Ishikawa (cell line): ENCODE results near the gene ARHGAP12.

Source experiments
- CEBPB ChIP-seq: IDR thresholded peaks from 2 replicates; pipeline ENCODE4 v1.6.1; 2012
- CREB1 ChIP-seq: IDR thresholded peaks from 2 replicates; pipeline ENCODE4 v1.6.1; 2012; ENCODE audit warnings: low read depth
- EGR1 ChIP-seq: IDR thresholded peaks from 2 replicates; pipeline ENCODE4 v1.6.1; 2012
- EP300 ChIP-seq: IDR thresholded peaks from 2 replicates; pipeline ENCODE4 v1.6.1; 2012; ENCODE audit warnings: borderline replicate concordance
- FOXM1 ChIP-seq: IDR thresholded peaks from 2 replicates; pipeline ENCODE4 v1.6.1; 2012; ENCODE audit warnings: low read depth, borderline replicate concordance
- MAX ChIP-seq: IDR thresholded peaks from 2 replicates; pipeline ENCODE4 v1.6.1; 2012
- NFIC ChIP-seq: IDR thresholded peaks from 2 replicates; pipeline ENCODE4 v1.6.1; 2012
- RAD21 ChIP-seq: IDR thresholded peaks from 2 replicates; pipeline ENCODE4 v1.6.1; 2012; ENCODE audit warnings: low read depth
- REST ChIP-seq: IDR thresholded peaks from 2 replicates; pipeline ENCODE4 v1.6.1; 2012; ENCODE audit warnings: low read depth, mild to moderate bottlenecking
- TAF1 ChIP-seq: IDR thresholded peaks from 2 replicates; pipeline ENCODE4 v1.6.1; 2012; ENCODE audit warnings: low read depth, mild to moderate bottlenecking
- TCF12 ChIP-seq: IDR thresholded peaks from 2 replicates; pipeline ENCODE4 v1.6.1; 2012; ENCODE audit warnings: low read depth
- TEAD4 ChIP-seq: IDR thresholded peaks from 2 replicates; pipeline ENCODE4 v1.6.1; 2012
- USF1 ChIP-seq: IDR thresholded peaks from 2 replicates; pipeline ENCODE4 v1.6.1; 2012
- YY1 ChIP-seq: IDR thresholded peaks from 2 replicates; pipeline ENCODE4 v1.6.1; 2012; ENCODE audit warnings: low read depth
- ZBTB7A ChIP-seq: IDR thresholded peaks from 2 replicates; pipeline ENCODE4 v1.6.1; 2012; ENCODE audit warnings: low read depth

Gene ARHGAP12

GRCh38 chr10:31930023-31930751 lies 1.6 kb upstream of the ARHGAP12 start:
- TF ChIP-seq REST (no peak), EP300 (no peak), TCF12 (no peak), YY1 (no peak), MAX (no peak)

GRCh38 chr10:31929261-31930022 lies 811 bp upstream of the ARHGAP12 start:
- TF ChIP-seq MAX (peak; percentile 24; the same call in 1 of the 2 replicates), EGR1 (no peak), ZBTB7A (peak; percentile 73; the same call in 1 of the 2 replicates), TCF12 (0 out of 2 replicates have a peak, but pooled peaks have one; percentile 5), TEAD4 (no peak), YY1 (no peak), CREB1 (no peak), TAF1 (no peak), USF1 (no peak), REST (no peak)

GRCh38 chr10:31927884-31928548 lies 615 bp downstream of the ARHGAP12 start:
- TF ChIP-seq REST = no peak
- TF ChIP-seq NFIC = no peak
- no peak for TF ChIP-seq TAF1
- peak; percentile 53; the same call in 1 of the 2 replicates for TF ChIP-seq ZBTB7A

- TF ChIP-seq ZBTB7A (no peak), TCF12 (no peak), FOXM1 (no peak), MAX (no peak), TEAD4 (no peak), TAF1 (no peak), NFIC (no peak), YY1 (no peak), REST (no peak), CREB1 (no peak), USF1 (no peak), RAD21 (no peak), EP300 (no peak), CEBPB (no peak), EGR1 (no peak)
Observed at GRCh38 chr10:31927565-31927883, 1.1 kb downstream of the ARHGAP12 start.
